Putamen (tissue), 1 donor: Measurements from ENCODE around the gene HIF1A.
"Not testable (repeated sequence)": the region's sequence is repeated elsewhere in the genome, so short reads cannot be mapped to it uniquely, and the experiment has no call there.

Experiments used
- DNase-seq: peaks from one replicate; pipeline ENCODE4 v3.0.0-alpha.2; 2016; ENCODE audit warnings: low spot score

Gene HIF1A

GRCh38 chr14:61708693-61709092 lies 13.4 kb downstream of the HIF1A start:
- not testable (repeated sequence) for DNase-seq

GRCh38 chr14:61710853-61711817 lies 15.8 kb downstream of the HIF1A start:
- DNase-seq = no peak

- DNase-seq = no peak
Measured at GRCh38 chr14:61712137-61712536, 16.8 kb downstream of the HIF1A start.

GRCh38 chr14:61713724-61714437 lies 18.6 kb downstream of the HIF1A start:
- no peak for DNase-seq

GRCh38 chr14:61716956-61717355 lies 21.6 kb downstream of the HIF1A start:
- no peak for DNase-seq

- DNase-seq = no peak
Measured at GRCh38 chr14:61718039-61718438, 22.7 kb downstream of the HIF1A start.

- DNase-seq = no peak
Measured at GRCh38 chr14:61719344-61720293, 24.3 kb downstream of the HIF1A start.

- DNase-seq = no peak
Measured at GRCh38 chr14:61720294-61720661, 25.0 kb downstream of the HIF1A start.

- no peak for DNase-seq
Measured at GRCh38 chr14:61720741-61721140, 25.4 kb downstream of the HIF1A start.

GRCh38 chr14:61724133-61724532 lies 28.8 kb downstream of the HIF1A start:
- no peak for DNase-seq

- DNase-seq = no peak
Measured at GRCh38 chr14:61726778-61727658, 31.7 kb downstream of the HIF1A start.

GRCh38 chr14:61730756-61731373 lies 35.6 kb downstream of the HIF1A start:
- DNase-seq = no peak

- no peak for DNase-seq
Measured at GRCh38 chr14:61733972-61734371, 38.7 kb downstream of the HIF1A start.

- DNase-seq = no peak
Measured at GRCh38 chr14:61736751-61737150, 41.4 kb downstream of the HIF1A start.

- DNase-seq = no peak
Measured at GRCh38 chr14:61737915-61738314, 42.6 kb downstream of the HIF1A start.

GRCh38 chr14:61739133-61739532 lies 43.8 kb downstream of the HIF1A start:
- no peak for DNase-seq

GRCh38 chr14:61742371-61742770 lies 47.1 kb downstream of the HIF1A start:
- no peak for DNase-seq

- no peak for DNase-seq
Measured at GRCh38 chr14:61744238-61744637, 48.9 kb downstream of the HIF1A start.

GRCh38 chr14:61746346-61746745 lies 51.0 kb downstream of the HIF1A start:
- DNase-seq = not testable (repeated sequence)

GRCh38 chr14:61746881-61747280 lies 51.6 kb downstream of the HIF1A start:
- no peak for DNase-seq

GRCh38 chr14:61747342-61747741 lies 52.0 kb downstream of the HIF1A start:
- no peak for DNase-seq
